LNCAP (cell line): Measurements from ENCODE around the gene CDH22.
A peak's percentile ranks its signal among the peaks of the same experiment; 100 is the strongest.

Experiments
- CTCF ChIP-seq: fragments of 450-650 bp; IDR thresholded peaks from 2 replicates; pipeline ENCODE4 v1.5.1; 2017; ENCODE audit warnings: mild to moderate bottlenecking

CDH22 gene

GRCh38 chr20:46152824-46153586, 155.3 kb downstream of the CDH22 start:
- TF ChIP-seq CTCF, result no peak

GRCh38 chr20:46151936-46152335, 156.4 kb downstream of the CDH22 start:
- TF ChIP-seq CTCF, result peak; percentile 39; the same call in 1 of the 2 replicates

GRCh38 chr20:46150943-46151342, 157.4 kb downstream of the CDH22 start:
- TF ChIP-seq CTCF, result no peak

- TF ChIP-seq CTCF, result no peak
These were observed 159.7 kb downstream of the CDH22 start for GRCh38 chr20:46148313-46149208.

GRCh38 chr20:46145713-46146112, 162.6 kb downstream of the CDH22 start:
- no peak for TF ChIP-seq CTCF

- TF ChIP-seq CTCF, result no peak
These were observed 163.8 kb downstream of the CDH22 start for GRCh38 chr20:46144432-46145025.

- no peak for TF ChIP-seq CTCF
These were observed 166.2 kb downstream of the CDH22 start for GRCh38 chr20:46142124-46142523.
